Stomach (tissue), 4 donors: ENCODE measurements around the gene CALY.

Experiments
- POLR2A ChIP-seq, 4 donors: fragments of 450-650 bp; IDR thresholded peaks; one replicate each; pipeline ENCODE4 v1.6.1; 2016; ENCODE audit warnings: antibody characterized with exemption in 4 of 4, control low read depth in 2 of 4, mild to moderate bottlenecking in 1 of 4, moderate library complexity in 1 of 4
- TF ChIP-seq, protein P1 (sequence below), 7 experiments: fragments of 450-650 bp in 4 of 7; fragments of 200-600 bp in 3 of 7; sonication (generic) in 3 of 7; IDR thresholded peaks; one replicate each; pipeline ENCODE4 v1.5.1; 2016 to 2019; ENCODE audit warnings: antibody characterized with exemption in 7 of 7, control low read depth in 2 of 7, mild to moderate bottlenecking in 1 of 7

DNA sequence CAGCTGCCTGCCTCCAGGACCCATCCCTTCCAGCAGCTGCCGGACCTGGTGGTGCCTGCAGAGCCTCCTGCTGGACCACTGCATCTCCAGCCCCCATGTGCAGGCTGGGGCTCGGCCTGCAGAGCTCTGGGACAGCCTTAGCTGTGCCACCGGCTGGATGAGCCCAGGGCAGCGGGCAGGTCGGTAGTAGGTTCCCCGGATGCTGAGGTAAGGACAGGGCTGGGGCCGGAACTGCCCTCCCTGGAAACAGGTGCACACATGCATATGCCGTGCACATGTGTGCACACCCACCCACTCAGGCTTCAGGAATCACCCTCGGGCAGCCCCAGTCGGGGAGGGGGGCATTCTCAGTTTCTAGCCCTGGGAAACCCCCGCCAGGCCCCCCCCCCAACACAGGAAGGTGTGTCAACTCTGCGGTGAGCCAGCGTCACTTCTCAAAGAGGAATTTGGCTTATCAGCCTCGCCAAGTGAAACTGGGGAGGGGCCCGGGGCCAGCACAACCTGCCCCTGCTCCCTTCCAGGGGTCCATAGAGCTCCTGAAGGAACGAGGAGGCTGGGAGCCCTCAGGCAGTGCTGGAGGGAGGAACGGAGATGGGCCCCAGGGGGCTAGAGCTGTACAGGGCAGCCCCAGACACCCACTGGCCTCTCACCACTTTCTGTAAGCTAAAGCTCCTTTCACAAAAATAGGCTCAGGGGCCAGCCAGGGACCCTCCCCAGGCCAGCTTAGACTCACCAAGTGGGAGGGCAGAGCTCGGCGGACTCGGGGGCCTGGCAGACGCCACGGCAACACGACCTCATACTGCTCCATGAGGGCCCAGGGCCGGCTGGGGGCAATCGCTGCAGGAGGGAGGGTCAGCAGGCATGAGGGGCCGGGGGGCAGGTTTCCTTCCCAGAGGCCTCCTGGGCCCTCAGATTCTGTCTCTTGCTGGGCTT is 61.7 kb downstream of the CALY start:
- TF ChIP-seq, protein P1, sequence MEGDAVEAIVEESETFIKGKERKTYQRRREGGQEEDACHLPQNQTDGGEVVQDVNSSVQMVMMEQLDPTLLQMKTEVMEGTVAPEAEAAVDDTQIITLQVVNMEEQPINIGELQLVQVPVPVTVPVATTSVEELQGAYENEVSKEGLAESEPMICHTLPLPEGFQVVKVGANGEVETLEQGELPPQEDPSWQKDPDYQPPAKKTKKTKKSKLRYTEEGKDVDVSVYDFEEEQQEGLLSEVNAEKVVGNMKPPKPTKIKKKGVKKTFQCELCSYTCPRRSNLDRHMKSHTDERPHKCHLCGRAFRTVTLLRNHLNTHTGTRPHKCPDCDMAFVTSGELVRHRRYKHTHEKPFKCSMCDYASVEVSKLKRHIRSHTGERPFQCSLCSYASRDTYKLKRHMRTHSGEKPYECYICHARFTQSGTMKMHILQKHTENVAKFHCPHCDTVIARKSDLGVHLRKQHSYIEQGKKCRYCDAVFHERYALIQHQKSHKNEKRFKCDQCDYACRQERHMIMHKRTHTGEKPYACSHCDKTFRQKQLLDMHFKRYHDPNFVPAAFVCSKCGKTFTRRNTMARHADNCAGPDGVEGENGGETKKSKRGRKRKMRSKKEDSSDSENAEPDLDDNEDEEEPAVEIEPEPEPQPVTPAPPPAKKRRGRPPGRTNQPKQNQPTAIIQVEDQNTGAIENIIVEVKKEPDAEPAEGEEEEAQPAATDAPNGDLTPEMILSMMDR (IDR thresholded peaks at IDR 0.05) = no peak
- no peak for TF ChIP-seq POLR2A (IDR thresholded peaks at IDR 0.05)
